RWPE2 (cell line): Measurements from ENCODE around the gene ZC3H18.

Experiments used
- ATAC-seq: fragments of 200-7000 bp; cut with Tn5 transposase; 3 replicates; pipeline ENCODE4 v1.9.1; 2021; ENCODE audit warnings: low read depth
- DNase-seq: peaks from one replicate; pipeline ENCODE4 v3.0.0-alpha.2; 2020; ENCODE audit warnings: low spot score
- H3K27ac ChIP-seq: fragments of 450-650 bp; 2 replicates; pipeline ENCODE4 v1.5.1; 2017; ENCODE audit warnings: mild to moderate bottlenecking; ENCODE audit not compliant: poor library complexity, severe bottlenecking
- H3K27me3 ChIP-seq: fragments of 250-450 bp; sonication (Bioruptor Pico); 2 replicates; pipeline ENCODE4 v1.5.1; 2021; ENCODE audit warnings: mild to moderate bottlenecking, moderate library complexity; ENCODE audit not compliant: insufficient read depth, poor library complexity, severe bottlenecking
- H3K36me3 ChIP-seq: fragments of 250-450 bp; sonication (Bioruptor Pico); 2 replicates; pipeline ENCODE4 v1.5.1; 2020; ENCODE audit warnings: low read depth, mild to moderate bottlenecking, moderate library complexity
- H3K4me1 ChIP-seq: fragments of 250-450 bp; sonication (Bioruptor Pico); 2 replicates; pipeline ENCODE4 v1.5.1; 2021; ENCODE audit warnings: mild to moderate bottlenecking, moderate library complexity; ENCODE audit not compliant: insufficient read depth, poor library complexity, severe bottlenecking
- H3K4me3 ChIP-seq: fragments of 250-450 bp; sonication (Bioruptor Pico); 2 replicates; pipeline ENCODE4 v1.5.1; 2021; ENCODE audit warnings: mild to moderate bottlenecking, moderate library complexity; ENCODE audit not compliant: severe bottlenecking
- H3K9me3 ChIP-seq: fragments of 250-450 bp; sonication (Bioruptor Pico); 2 replicates; pipeline ENCODE4 v1.5.1; 2021; ENCODE audit warnings: mild to moderate bottlenecking, moderate library complexity; ENCODE audit not compliant: severe bottlenecking
- TF ChIP-seq, protein P1 (sequence below): fragments of 450-650 bp; IDR thresholded peaks from one replicate; pipeline ENCODE4 v1.5.1; 2017; ENCODE audit warnings: mild to moderate bottlenecking, moderate library complexity; ENCODE audit not compliant: poor library complexity, severe bottlenecking

Gene ZC3H18

DNA sequence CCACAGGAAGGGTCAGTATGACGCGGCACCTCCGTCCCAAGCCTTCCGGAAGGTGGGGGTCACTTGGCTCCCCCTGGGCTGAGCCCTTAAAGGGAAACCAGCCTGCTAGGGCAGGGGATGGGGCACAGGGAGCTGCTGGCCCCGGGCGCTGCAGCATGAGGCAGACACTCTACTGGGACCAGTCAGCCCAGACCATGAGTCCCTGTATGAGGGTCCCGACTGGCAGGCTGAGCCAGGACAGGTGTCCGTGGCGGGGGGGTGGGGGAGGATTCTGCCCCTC, 43.4 kb upstream of the ZC3H18 start:
- no peaks in the 10 kb centered on the region for H3K36me3 ChIP-seq
- TF ChIP-seq, protein P1, sequence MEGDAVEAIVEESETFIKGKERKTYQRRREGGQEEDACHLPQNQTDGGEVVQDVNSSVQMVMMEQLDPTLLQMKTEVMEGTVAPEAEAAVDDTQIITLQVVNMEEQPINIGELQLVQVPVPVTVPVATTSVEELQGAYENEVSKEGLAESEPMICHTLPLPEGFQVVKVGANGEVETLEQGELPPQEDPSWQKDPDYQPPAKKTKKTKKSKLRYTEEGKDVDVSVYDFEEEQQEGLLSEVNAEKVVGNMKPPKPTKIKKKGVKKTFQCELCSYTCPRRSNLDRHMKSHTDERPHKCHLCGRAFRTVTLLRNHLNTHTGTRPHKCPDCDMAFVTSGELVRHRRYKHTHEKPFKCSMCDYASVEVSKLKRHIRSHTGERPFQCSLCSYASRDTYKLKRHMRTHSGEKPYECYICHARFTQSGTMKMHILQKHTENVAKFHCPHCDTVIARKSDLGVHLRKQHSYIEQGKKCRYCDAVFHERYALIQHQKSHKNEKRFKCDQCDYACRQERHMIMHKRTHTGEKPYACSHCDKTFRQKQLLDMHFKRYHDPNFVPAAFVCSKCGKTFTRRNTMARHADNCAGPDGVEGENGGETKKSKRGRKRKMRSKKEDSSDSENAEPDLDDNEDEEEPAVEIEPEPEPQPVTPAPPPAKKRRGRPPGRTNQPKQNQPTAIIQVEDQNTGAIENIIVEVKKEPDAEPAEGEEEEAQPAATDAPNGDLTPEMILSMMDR = no peak
- no peaks in the 10 kb centered on the region for H3K9me3 ChIP-seq
- ATAC-seq (peak; percentile 5; the same call in 2 of the 3 replicates), DNase-seq (no peak)
- H3K27ac ChIP-seq = no peak overlapping the region
- no peaks in the 10 kb centered on the region for H3K27me3 ChIP-seq
- no peaks in the 10 kb centered on the region for H3K4me1 ChIP-seq
- H3K4me3 ChIP-seq = no peak overlapping the region

DNA sequence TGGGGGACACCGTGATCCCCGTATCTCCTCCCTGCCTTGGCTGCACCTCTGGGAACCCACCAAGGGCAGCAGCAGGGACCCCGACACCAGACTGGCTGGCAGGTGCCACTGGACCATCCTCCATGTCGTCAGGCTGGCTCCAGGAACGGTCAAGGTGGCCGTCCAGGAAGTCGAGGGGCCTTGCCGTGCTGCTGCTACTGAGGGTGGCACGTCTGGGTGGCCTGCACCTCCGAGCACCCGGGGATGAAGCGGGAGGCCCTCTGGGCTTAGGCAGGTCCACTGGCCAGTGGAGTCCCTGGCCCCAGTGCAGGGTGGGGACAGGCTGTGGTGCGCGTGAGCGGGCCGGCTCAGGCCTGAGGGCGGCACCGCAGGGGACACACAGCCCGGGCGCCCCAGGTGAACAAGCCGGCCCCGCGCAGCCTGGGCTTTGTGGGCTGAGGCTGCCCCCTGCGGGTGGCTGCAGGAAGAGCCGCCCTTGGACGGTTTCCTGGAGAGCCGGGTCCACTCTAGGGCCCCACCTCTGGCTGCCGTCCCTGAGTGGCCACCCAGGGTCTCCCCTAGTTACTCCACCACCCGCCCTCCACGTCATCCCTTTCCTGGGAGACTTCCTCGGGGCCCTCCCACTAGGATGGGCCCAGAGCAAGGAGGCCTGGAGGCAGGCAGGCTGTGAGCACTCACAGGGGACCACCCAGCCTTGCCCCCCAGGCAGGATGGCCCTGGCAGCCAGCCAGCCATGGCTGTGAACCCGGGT, 42.8 kb upstream of the ZC3H18 start:
- Histone ChIP-seq H3K27ac (no peak overlapping the region), H3K4me3 (no peak overlapping the region)

GRCh38 chr16:88527937-88528743, 42.1 kb upstream of the ZC3H18 start:
- Histone ChIP-seq H3K36me3 (no peaks in the 10 kb centered on the region), H3K4me3 (no peak overlapping the region), H3K27me3 (no peaks in the 10 kb centered on the region), H3K9me3 (no peaks in the 10 kb centered on the region), H3K4me1 (no peaks in the 10 kb centered on the region), H3K27ac (no peak overlapping the region)
- DNase-seq (no peak), ATAC-seq (no peak)
- TF ChIP-seq, protein P1 = no peak

More for the DNA sequence above, 42.8 kb upstream of the ZC3H18 start:
- Histone ChIP-seq H3K9me3 (no peaks in the 10 kb centered on the region), H3K4me1 (no peaks in the 10 kb centered on the region), H3K36me3 (no peaks in the 10 kb centered on the region), H3K27me3 (no peaks in the 10 kb centered on the region)
- ATAC-seq = peak; percentile 35
- TF ChIP-seq, protein P1 = peak; percentile 76
- DNase-seq = no peak

DNA sequence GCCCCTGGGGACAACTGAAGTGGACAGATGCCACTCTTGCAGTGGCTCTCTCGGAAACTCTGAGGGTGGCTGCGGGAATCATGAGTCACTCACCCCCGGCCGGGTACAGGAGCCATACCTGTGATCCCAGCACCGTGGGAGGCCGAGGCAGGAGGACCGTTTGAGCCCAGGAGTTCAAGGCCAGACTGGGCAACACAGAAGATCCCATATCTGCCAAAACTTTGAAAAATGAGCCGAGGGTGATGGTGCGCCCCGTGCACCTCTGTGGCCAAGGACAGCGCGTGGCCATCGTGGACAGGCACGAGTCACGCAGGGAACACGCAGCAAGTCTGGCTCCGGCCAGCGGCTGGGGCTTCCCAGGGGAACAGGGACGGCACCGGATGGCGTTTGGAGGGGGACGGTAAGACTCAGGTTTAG, 41.3 kb upstream of the ZC3H18 start:
- TF ChIP-seq, protein P1 = no peak
- H3K27me3 ChIP-seq = no peaks in the 10 kb centered on the region
- no peaks in the 10 kb centered on the region for H3K4me1 ChIP-seq
- H3K4me3 ChIP-seq = no peak overlapping the region
- no peak for ATAC-seq
- DNase-seq = no peak
- no peak overlapping the region for H3K27ac ChIP-seq
- H3K9me3 ChIP-seq = no peaks in the 10 kb centered on the region
- no peaks in the 10 kb centered on the region for H3K36me3 ChIP-seq

DNA sequence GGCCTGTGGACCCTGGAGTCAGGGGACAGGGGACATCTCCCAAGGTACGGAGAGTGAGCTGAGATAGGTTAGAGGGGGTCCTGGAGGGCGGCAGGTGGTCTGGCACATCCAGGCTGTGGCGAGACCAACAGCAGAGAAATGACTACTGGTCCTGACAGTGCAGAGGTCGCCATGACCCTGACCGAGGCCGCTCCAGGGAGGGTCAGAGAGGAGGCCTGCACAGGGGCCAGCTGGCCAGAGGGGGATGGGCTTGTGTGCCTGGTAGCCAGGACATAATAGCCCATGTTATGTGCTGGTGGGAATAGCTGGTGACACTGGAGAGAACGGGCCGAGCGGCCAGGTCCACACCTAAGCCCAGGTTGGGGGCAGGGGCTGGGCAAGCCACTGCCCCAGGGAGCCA, 40.6 kb upstream of the ZC3H18 start:
- no peak for DNase-seq
- Histone ChIP-seq H3K4me3 (no peak overlapping the region), H3K9me3 (no peaks in the 10 kb centered on the region), H3K27me3 (no peaks in the 10 kb centered on the region), H3K27ac (no peak overlapping the region), H3K36me3 (no peaks in the 10 kb centered on the region), H3K4me1 (no peaks in the 10 kb centered on the region)
- no peak for ATAC-seq
- TF ChIP-seq, protein P1 = no peak
